Epithelial cell of prostate (primary cell): ENCODE data around the gene CDKAL1.
A peak's percentile ranks its signal among the peaks of the same experiment; 100 is the strongest.

Experiments used
- DNase-seq: peaks from one replicate; pipeline ENCODE4 v3.0.0-alpha.2; 2011; ENCODE audit warnings: low read depth, low spot score
- H3K27ac ChIP-seq: fragments of 450-650 bp; 2 replicates; pipeline ENCODE4 v1.5.1; 2017; ENCODE audit warnings: mild to moderate bottlenecking

Gene CDKAL1

GRCh38 chr6:20664250-20664649 lies 130.0 kb downstream of the CDKAL1 start:
- no peak for DNase-seq
- H3K27ac ChIP-seq, result no peak overlapping the region

- no peak for DNase-seq
- H3K27ac ChIP-seq, result no peak overlapping the region
Observed at GRCh38 chr6:20665290-20665689, 131.0 kb downstream of the CDKAL1 start.

- no peak for DNase-seq
- no peak overlapping the region for H3K27ac ChIP-seq
Observed at GRCh38 chr6:20669571-20670314, 135.5 kb downstream of the CDKAL1 start.

GRCh38 chr6:20670750-20671149 lies 136.5 kb downstream of the CDKAL1 start:
- H3K27ac ChIP-seq, result no peak overlapping the region
- no peak for DNase-seq

GRCh38 chr6:20672038-20672437 lies 137.8 kb downstream of the CDKAL1 start:
- H3K27ac ChIP-seq, result no peak overlapping the region

GRCh38 chr6:20673458-20673857 lies 139.2 kb downstream of the CDKAL1 start:
- DNase-seq, result no peak
- H3K27ac ChIP-seq, result no peak overlapping the region

More at GRCh38 chr6:20672038-20672437, 137.8 kb downstream of the CDKAL1 start:
- DNase-seq, result no peak

- DNase-seq, result no peak
- no peak overlapping the region for H3K27ac ChIP-seq
Observed at GRCh38 chr6:20674664-20675063, 140.4 kb downstream of the CDKAL1 start.

GRCh38 chr6:20678831-20679352 lies 144.6 kb downstream of the CDKAL1 start:
- H3K27ac ChIP-seq, result no peak overlapping the region
- no peak for DNase-seq

GRCh38 chr6:20680697-20681165 lies 146.5 kb downstream of the CDKAL1 start:
- DNase-seq, result no peak
- H3K27ac ChIP-seq, result no peak overlapping the region

GRCh38 chr6:20681243-20681684 lies 147.0 kb downstream of the CDKAL1 start:
- no peak for DNase-seq
- H3K27ac ChIP-seq, result no peak overlapping the region

GRCh38 chr6:20684474-20684873 lies 150.2 kb downstream of the CDKAL1 start:
- no peak overlapping the region for H3K27ac ChIP-seq

GRCh38 chr6:20686142-20686541 lies 151.9 kb downstream of the CDKAL1 start:
- H3K27ac ChIP-seq, result no peak overlapping the region
- no peak for DNase-seq

More at GRCh38 chr6:20684474-20684873, 150.2 kb downstream of the CDKAL1 start:
- DNase-seq, result no peak

GRCh38 chr6:20687494-20687893 lies 153.2 kb downstream of the CDKAL1 start:
- no peak overlapping the region for H3K27ac ChIP-seq
- DNase-seq, result no peak

- DNase-seq, result no peak
- no peak overlapping the region for H3K27ac ChIP-seq
Observed at GRCh38 chr6:20688710-20689500, 154.6 kb downstream of the CDKAL1 start.

GRCh38 chr6:20691185-20691584 lies 156.9 kb downstream of the CDKAL1 start:
- DNase-seq, result no peak
- no peak overlapping the region for H3K27ac ChIP-seq

GRCh38 chr6:20692023-20692422 lies 157.8 kb downstream of the CDKAL1 start:
- DNase-seq, result no peak
- no peak overlapping the region for H3K27ac ChIP-seq

- DNase-seq, result no peak
- H3K27ac ChIP-seq, result no peak overlapping the region
Observed at GRCh38 chr6:20693466-20694063, 159.3 kb downstream of the CDKAL1 start.

GRCh38 chr6:20696676-20697075 lies 162.4 kb downstream of the CDKAL1 start:
- no peak for DNase-seq
- no peak overlapping the region for H3K27ac ChIP-seq

GRCh38 chr6:20698675-20699074 lies 164.4 kb downstream of the CDKAL1 start:
- H3K27ac ChIP-seq, result no peak overlapping the region
- no peak for DNase-seq

GRCh38 chr6:20699402-20699801 lies 165.1 kb downstream of the CDKAL1 start:
- no peak overlapping the region for H3K27ac ChIP-seq
- DNase-seq, result peak; percentile 45

- H3K27ac ChIP-seq, result no peak overlapping the region
- DNase-seq, result no peak
Observed at GRCh38 chr6:20700375-20700774, 166.1 kb downstream of the CDKAL1 start.
